MCF 10A (cell line): ENCODE results near the gene NPR2. TPM values are rescaled to one million over a fixed set of nuclear protein-coding genes. Genes with fewer than 3 reads are reported as not detected.

Experiments used
- Bru-seq: library from RNA; stranded (reverse); fragments of 400-500 nt; gene quantifications from one replicate; lab custom pipeline; 2021; lab: Mats Ljungman, UMichigan
- BruChase-seq, 2 experiments: library from RNA; stranded (reverse); fragments of 400-500 nt; gene quantifications; one replicate each; lab custom pipeline; 2021; lab: Mats Ljungman, UMichigan
- BruUV-seq: library from RNA; stranded (reverse); fragments of 400-500 nt; replicated peaks from 2 replicates; lab custom pipeline; 2021; lab: Mats Ljungman, UMichigan
- CTCF ChIA-PET: fragments of 300-600 bp; sonication (Branson Sonifier 250); formaldehyde crosslinking; extraction: SDS; loops from one replicate; lab custom pipeline; 2021; ENCODE audit warnings: antibody characterized with exemption, inconsistent platforms; lab: Yijun Ruan, JAX
- POLR2A ChIA-PET: fragments of 300-600, 350-650 bp; sonication (Branson Sonifier 250); formaldehyde crosslinking; extraction: SDS; loops from one replicate; lab custom pipeline; 2020; ENCODE audit warnings: antibody characterized with exemption, inconsistent platforms; lab: Yijun Ruan, JAX
- DNase-seq: peaks from one replicate; pipeline ENCODE4 v3.0.0-alpha.2; 2018; ENCODE audit not compliant: unreplicated experiment
- H3K27ac Mint-ChIP-seq: one replicate; pipeline ENCODE4 v1.8.0; 2022; ENCODE audit warnings: mild to moderate bottlenecking, low read depth, mixed read lengths; ENCODE audit not compliant: unreplicated experiment
- H3K27me3 Mint-ChIP-seq: one replicate; pipeline ENCODE4 v1.8.0; 2022; ENCODE audit warnings: mixed read lengths; ENCODE audit not compliant: insufficient read depth, unreplicated experiment
- H3K36me3 Mint-ChIP-seq: one replicate; pipeline ENCODE4 v1.8.0; 2022; ENCODE audit warnings: mild to moderate bottlenecking, moderate library complexity, mixed read lengths; ENCODE audit not compliant: insufficient read depth, unreplicated experiment
- H3K4me1 Mint-ChIP-seq: one replicate; pipeline ENCODE4 v1.8.0; 2022; ENCODE audit warnings: mixed read lengths; ENCODE audit not compliant: insufficient read depth, unreplicated experiment
- H3K4me3 Mint-ChIP-seq: one replicate; pipeline ENCODE4 v1.8.0; 2022; ENCODE audit warnings: mild to moderate bottlenecking, moderate library complexity, mixed read lengths; ENCODE audit not compliant: unreplicated experiment
- H3K9me3 Mint-ChIP-seq: one replicate; pipeline ENCODE4 v1.8.0; 2022; ENCODE audit warnings: mixed read lengths; ENCODE audit not compliant: unreplicated experiment
- CTCF ChIP-seq: fragments of 200-600 bp; IDR thresholded peaks from one replicate; pipeline ENCODE4 v1.8.0; 2022; ENCODE audit warnings: antibody characterized with exemption, mild to moderate bottlenecking; ENCODE audit not compliant: unreplicated experiment
- intact Hi-C: fragments of 100-400 bp; cut with micrococcal nuclease; formaldehyde crosslinking; loops from 2 replicates; pipeline ENCODE4 v1.14.1; 2022
- long read RNA-seq: library from polyadenylated mRNA; stranded (forward); transcript quantifications from one replicate; pipeline ENCODE4 v2.0.0, GENCODE V29; 2022
- total RNA-seq: library from RNA; stranded (reverse); gene quantifications from 2 replicates; pipeline ENCODE4 v1.2.3, GENCODE V29; 2022

Gene NPR2
- total RNA-seq = 5.7 and 10.0 TPM in 2 replicates
- Bru-seq, nascent RNA = percentile 59 among the genes with signal in this experiment
- BruChase-seq, experiment 1, labeled RNA remaining after a 6-hour chase = percentile 79 among the genes with signal in this experiment
- BruChase-seq, experiment 2, labeled RNA remaining after a 2-hour chase = percentile 75 among the genes with signal in this experiment
- long read RNA-seq, partial matches to known transcripts = 2 of 6 reads
- long read RNA-seq, other reads (novel, unspliced or antisense) = 4 of 6 reads

- CTCF ChIA-PET = interaction anchor here (1.0 to 2.7 kb wide), 6 partner anchors 9 to 233 kb away, joined by 3 to 24 read pairs (median 4); no protein-coding TSS in a partner anchor
- peaks cover 9% of the 10 kb centered on the region for H3K36me3 Mint-ChIP-seq
- H3K27ac Mint-ChIP-seq = no peak within 1 kb of the TSS
- H3K27me3 Mint-ChIP-seq = no peaks in the 10 kb centered on the region
- POLR2A ChIA-PET = no interaction called here
- no peaks in the 10 kb centered on the region for H3K9me3 Mint-ChIP-seq
- intact Hi-C loops = loop anchor here (2.0 to 10.0 kb wide), 2 partner anchors 115 to 233 kb away; partner anchors contain the start of gene HRCT1
- no peak for DNase-seq
- no TSS peak for BruUV-seq
- peaks cover 9% of the 10 kb centered on the region for H3K4me1 Mint-ChIP-seq
- TF ChIP-seq CTCF = no peak
- H3K4me3 Mint-ChIP-seq = no peak within 1 kb of the TSS
These were observed at the start of gene NPR2 for GRCh38 chr9:35791297-35791921. Gene NPR2 (plus strand): TSS chr9:35791591. CDS start chr9:35792409, 818 bp downstream.

GRCh38 chr9:35741740-35742139, 49.7 kb upstream of the NPR2 start:
- ChIA-PET CTCF (interaction anchor here (1.1 to 2.1 kb wide), 4 partner anchors 9 to 94 kb away, joined by 3 to 6 read pairs (median 4); partner anchors contain the start of genes CREB3 and TLN1), POLR2A (interaction anchor here (9.6 kb wide), 1 partner anchor 9 kb away, joined by 284 read pairs; the partner anchor contains the start of genes CREB3 and TLN1)
- no peaks in the 10 kb centered on the region for H3K27me3 Mint-ChIP-seq
- H3K36me3 Mint-ChIP-seq = peaks cover 85% of the 10 kb centered on the region
- intact Hi-C loops = no loop called here
- BruUV-seq = no TSS peak
- no peak for TF ChIP-seq CTCF
- no peak overlapping the region for H3K4me3 Mint-ChIP-seq
- peaks cover 18% of the 10 kb centered on the region for H3K4me1 Mint-ChIP-seq
- H3K9me3 Mint-ChIP-seq = no peaks in the 10 kb centered on the region
- DNase-seq = no peak
- H3K27ac Mint-ChIP-seq = no peak overlapping the region

GRCh38 chr9:35743452-35743851, 47.9 kb upstream of the NPR2 start:
- POLR2A ChIA-PET = interaction anchor here (9.6 kb wide), 1 partner anchor 10 kb away, joined by 284 read pairs; the partner anchor contains the start of genes CREB3 and TLN1
- BruUV-seq = no TSS peak
- Mint-ChIP-seq H3K9me3 (no peaks in the 10 kb centered on the region), H3K4me1 (peaks cover 27% of the 10 kb centered on the region), H3K27me3 (no peaks in the 10 kb centered on the region), H3K27ac (peak overlapping the region; percentile 50), H3K4me3 (no peak overlapping the region), H3K36me3 (peaks cover 71% of the 10 kb centered on the region)
- no peak for TF ChIP-seq CTCF
- no peak for DNase-seq
- CTCF ChIA-PET = interaction anchor here (0.7 to 8.0 kb wide), 5 partner anchors 9 to 423 kb away, joined by 3 to 150 read pairs (median 3); partner anchors contain the start of genes CREB3 and TLN1
- intact Hi-C loops = no loop called here
